ENCODE measurements around the gene LHPP.

- TF ChIP-seq POLR2A (IDR thresholded peaks at IDR 0.05; ENCODE audit: low read depth, low read length) = no peak
- TF ChIP-seq POLR2AphosphoS5 (IDR thresholded peaks at IDR 0.05; ENCODE audit: low read depth, low read length) = no peak
- no peak for TF ChIP-seq TAF1 (IDR thresholded peaks at IDR 0.05; ENCODE audit: borderline replicate concordance, low read depth, low read length)
These were observed 50.4 kb downstream of the LHPP start for GRCh38 chr10:124512040-124512428.

Measured in GM12892 (cell line).